OCI-LY7 (cell line): ENCODE results near the gene MAPRE2. TPM values are rescaled to one million over a fixed set of nuclear protein-coding genes. Genes with fewer than 3 reads are reported as not detected.

Experiments
- BruUV-seq: library from RNA; stranded (reverse); fragments of 400-500 nt; replicated peaks from 2 replicates; lab custom pipeline; 2021; lab: Mats Ljungman, UMichigan
- CTCF ChIA-PET: fragments of 300-600 bp; sonication (Branson Sonifier 250); formaldehyde crosslinking; loops from one replicate; lab custom pipeline; 2022; ENCODE audit warnings: antibody characterized with exemption; ENCODE audit not compliant: unreplicated experiment; lab: Charles Lee
- POLR2A ChIA-PET: fragments of 300-600 bp; sonication (Branson Sonifier 250); formaldehyde crosslinking; loops from one replicate; lab custom pipeline; 2022; ENCODE audit warnings: antibody characterized with exemption; lab: Charles Lee
- DNase-seq: peaks from one replicate; pipeline ENCODE4 v3.0.0-alpha.2; 2015; ENCODE audit warnings: low spot score
- H2AFZ ChIP-seq: fragments of 200-600 bp; sonication (generic), shearing (Covaris generic); 2 replicates; pipeline ENCODE4 v1.6.1; 2014; ENCODE audit warnings: mild to moderate bottlenecking, antibody characterized with exemption, low read length, moderate library complexity
- H3K27ac ChIP-seq: fragments of 200-600 bp; sonication (generic); 2 replicates; pipeline ENCODE4 v1.5.1; 2014; ENCODE audit warnings: mixed run types, low read depth, mild to moderate bottlenecking, moderate library complexity, low read length, inconsistent platforms; ENCODE audit not compliant: poor library complexity, severe bottlenecking
- H3K36me3 ChIP-seq: fragments of 200-600 bp; sonication (generic); 2 replicates; pipeline ENCODE4 v1.6.1; 2014; ENCODE audit warnings: mild to moderate bottlenecking, antibody characterized with exemption, low read length, moderate library complexity, mixed read lengths; ENCODE audit not compliant: insufficient read depth
- H3K4me1 ChIP-seq: fragments of 200-600 bp; sonication (generic); 2 replicates; pipeline ENCODE4 v1.5.1; 2014; ENCODE audit warnings: mild to moderate bottlenecking, low read length; ENCODE audit not compliant: insufficient read depth, poor library complexity, severe bottlenecking
- H3K4me2 ChIP-seq: fragments of 200-600 bp; sonication (generic); 2 replicates; pipeline ENCODE4 v1.6.1; 2014; ENCODE audit warnings: mild to moderate bottlenecking, low read length
- H3K4me3 ChIP-seq: fragments of 200-600 bp; sonication (generic); 2 replicates; pipeline ENCODE4 v1.5.1; 2014; ENCODE audit warnings: mild to moderate bottlenecking, low read depth, low read length; ENCODE audit not compliant: poor library complexity, severe bottlenecking
- H3K79me2 ChIP-seq: fragments of 200-600 bp; sonication (generic); 2 replicates; pipeline ENCODE4 v1.6.1; 2016; ENCODE audit warnings: low read depth, mild to moderate bottlenecking, low read length, moderate library complexity, mixed read lengths; ENCODE audit not compliant: insufficient read depth
- H3K9me2 ChIP-seq: fragments of 200-600 bp; sonication (generic); 2 replicates; pipeline ENCODE4 v1.6.1; 2016; ENCODE audit warnings: mild to moderate bottlenecking, low read length, mixed read lengths; ENCODE audit not compliant: insufficient read depth
- H3K9me3 ChIP-seq: fragments of 200-600 bp; sonication (generic); 2 replicates; pipeline ENCODE4 v1.6.1; 2014; ENCODE audit warnings: mild to moderate bottlenecking, mixed run types, low read length, mixed read lengths
- H4K20me1 ChIP-seq: fragments of 200-600 bp; sonication (generic); 2 replicates; pipeline ENCODE4 v1.6.1; 2014; ENCODE audit warnings: mild to moderate bottlenecking, antibody characterized with exemption, low read length, moderate library complexity, mixed read lengths; ENCODE audit not compliant: insufficient read depth
- CTCF ChIP-seq: fragments of 200-600 bp; sonication (generic); conservative IDR thresholded peaks from 2 replicates; pipeline ENCODE4 v1.5.1; 2014; ENCODE audit warnings: mild to moderate bottlenecking, antibody characterized with exemption, low read length, moderate library complexity, mixed read lengths
- EZH2phosphoT487 ChIP-seq: fragments of 200-600 bp; sonication (generic); IDR thresholded peaks from 2 replicates; pipeline ENCODE4 v1.6.1; 2018; ENCODE audit warnings: low read depth, borderline replicate concordance, mild to moderate bottlenecking, mixed run types, antibody characterized with exemption, low read length, moderate library complexity, mixed read lengths
- intact Hi-C: fragments of 100-400 bp; cut with micrococcal nuclease; formaldehyde crosslinking; loops from one replicate; pipeline ENCODE4 v1.10.0; 2022; ENCODE audit not compliant: unreplicated experiment
- total RNA-seq, 2 experiments: library from RNA; depleted of rRNA in 1 of 2; stranded (reverse); fragments of >200 nt in 1 of 2; shearing (Covaris generic) in 1 of 2; gene quantifications; 2 replicates each; pipeline ENCODE4 v1.2.3, GENCODE V29; 2014 to 2022

The MAPRE2 gene
- total RNA-seq, 2 experiments from 2014 or later, result 17.1 to 35.2 TPM

DNA sequence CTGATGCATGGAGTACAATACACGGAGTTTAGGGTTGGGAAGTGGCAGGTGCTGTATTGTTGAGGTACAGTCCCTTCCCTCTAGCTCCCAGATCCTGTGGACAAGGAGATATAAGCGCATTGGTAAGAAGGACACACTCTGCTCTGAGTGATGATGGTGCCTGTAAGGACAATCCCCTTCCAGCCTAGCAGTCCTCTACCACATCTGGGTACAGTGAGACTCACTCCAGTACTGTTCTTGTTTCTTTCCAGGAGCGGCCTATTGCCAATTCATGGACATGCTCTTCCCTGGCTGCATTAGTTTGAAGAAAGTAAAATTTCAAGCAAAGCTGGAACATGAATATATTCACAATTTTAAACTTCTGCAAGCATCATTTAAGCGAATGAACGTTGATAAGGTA lies 56.0 kb downstream of the MAPRE2 start:
- Histone ChIP-seq H3K36me3 (peaks cover under 1% of the 10 kb centered on the region), H3K4me1 (no peaks in the 10 kb centered on the region), H2AFZ (no peak overlapping the region), H3K9me2 (no peaks in the 10 kb centered on the region), H3K79me2 (no peaks in the 10 kb centered on the region), H3K4me2 (no peak overlapping the region), H4K20me1 (no peaks in the 10 kb centered on the region), H3K27ac (no peak overlapping the region), H3K4me3 (no peak overlapping the region), H3K9me3 (no peaks in the 10 kb centered on the region)
- POLR2A ChIA-PET, result interaction anchor here (0.6 kb wide), 2 partner anchors 116 to 879 kb away, joined by 4 to 5 read pairs; no protein-coding TSS in a partner anchor
- BruUV-seq, result no TSS peak
- intact Hi-C loops, result no loop called here
- TF ChIP-seq CTCF, result no peak
- no peak for TF ChIP-seq EZH2phosphoT487
- no peak for DNase-seq
- CTCF ChIA-PET, result no interaction called here

- intact Hi-C loops, result no loop called here
- CTCF ChIA-PET, result no interaction called here
- no peak for DNase-seq
These were observed 56.5 kb downstream of the MAPRE2 start for GRCh38 chr18:35097763-35098162.

More at GRCh38 chr18:35097763-35098162, 56.5 kb downstream of the MAPRE2 start:
- Histone ChIP-seq H3K9me3 (no peaks in the 10 kb centered on the region), H2AFZ (no peak overlapping the region), H3K4me2 (no peak overlapping the region), H3K36me3 (peaks cover 4% of the 10 kb centered on the region), H4K20me1 (no peaks in the 10 kb centered on the region), H3K79me2 (no peaks in the 10 kb centered on the region), H3K4me1 (no peaks in the 10 kb centered on the region), H3K9me2 (no peaks in the 10 kb centered on the region), H3K27ac (no peak overlapping the region), H3K4me3 (no peak overlapping the region)
- POLR2A ChIA-PET, result interaction anchor here (0.7 kb wide), 2 partner anchors 128 to 157 kb away, joined by 3 read pairs; no protein-coding TSS in a partner anchor
- BruUV-seq, result no TSS peak
- TF ChIP-seq EZH2phosphoT487, result no peak
- TF ChIP-seq CTCF, result no peak
